ENCODE data around the gene MYO1D. TPM values are rescaled to one million over a fixed set of nuclear protein-coding genes. Genes with fewer than 3 reads are reported as not detected.
A peak's percentile ranks its signal among the peaks of the same experiment; 100 is the strongest.

MYO1D gene
- total and polyA plus RNA-seq, 2 donors (not counting 3 experiments of a cell fraction or from before 2014, with no cell fraction given) = 37.8 to 85.5 TPM

GRCh38 chr17:32852811-32853210 lies 24.1 kb downstream of the MYO1D start:
- Histone ChIP-seq H2AFZ (ENCODE audit: low read depth, low read length) (no peak overlapping the region), H4K20me1 (replicated peaks; ENCODE audit: control insufficient read depth, extremely low read depth, insufficient read depth, low read length) (peaks cover 3% of the 10 kb centered on the region), H3K27ac (ENCODE audit: insufficient read depth, low read depth, low read length) (no peak overlapping the region), H3K9ac (replicated peaks; ENCODE audit: extremely low read depth, insufficient read depth, low read length) (no peak overlapping the region), H3K36me3 (ENCODE audit: control insufficient read depth in 2 of 2, extremely low read depth in 1 of 2, insufficient read depth in 2 of 2, low read length in 2 of 2) (no peaks in the 10 kb centered on the region), H3K9me1 (replicated peaks; ENCODE audit: control insufficient read depth, extremely low read depth, insufficient read depth, low read length) (no peaks in the 10 kb centered on the region), H3K79me2 (ENCODE audit: control insufficient read depth, insufficient read depth, low read length) (peaks cover 31% of the 10 kb centered on the region), H3K27me3 (ENCODE audit: control insufficient read depth in 2 of 2, insufficient read depth in 2 of 2, low read length in 2 of 2) (no peaks in the 10 kb centered on the region), H3K4me3 (replicated peaks in 1 of 3; ENCODE audit: insufficient read depth in 1 of 3, low read depth in 1 of 3, low read length in 3 of 3) (no peak overlapping the region), H3K4me1 (ENCODE audit: control insufficient read depth, extremely low read depth, insufficient read depth, low read length) (peaks cover 26% of the 10 kb centered on the region), H3K9me3 (replicated peaks; ENCODE audit: control insufficient read depth, insufficient read depth, low read length) (no peaks in the 10 kb centered on the region), H3K4me2 (ENCODE audit: insufficient read depth, low read length) (peak overlapping the region; percentile 9)
- FAIRE-seq = no peak
- BruUV-seq (replicated peaks) = no TSS peak
- POLR2A ChIA-PET = no interaction called here
- TF ChIP-seq FOS (IDR thresholded peaks at IDR 0.05; ENCODE audit: borderline replicate concordance, insufficient read depth, low read length) (peak; percentile 47), CTCF (IDR thresholded peaks at IDR 0.05; ENCODE audit: extremely low read depth in 1 of 2, insufficient read depth in 1 of 2, low read depth in 1 of 2, low read length in 2 of 2) (no peak), MYC (IDR thresholded peaks at IDR 0.05; ENCODE audit: low read depth, low read length) (no peak), EZH2 (IDR thresholded peaks at IDR 0.05; ENCODE audit: borderline replicate concordance, low read depth, low read length, severe bottlenecking) (no peak), MAX (IDR thresholded peaks at IDR 0.05; ENCODE audit: insufficient read depth, insufficient read length) (no peak), POLR2A (IDR thresholded peaks at IDR 0.05; ENCODE audit: low read depth, low read length) (no peak)
- intact Hi-C loops (cut with micrococcal nuclease) (no loop called here), dilution Hi-C loops (cut with MboI; ENCODE audit: extremely low pct_ligation_motif_present, low sequenced_read_pairs) (no loop called here)
- no peak for DNase-seq (ENCODE audit: low read depth, low spot score)
- CTCF ChIA-PET = no interaction called here

- DNase-seq (ENCODE audit: low read depth, low spot score) (no peak), FAIRE-seq (no peak)
- no peaks in the 10 kb centered on the region for H3K9me3 ChIP-seq (replicated peaks; ENCODE audit: control insufficient read depth, insufficient read depth, low read length)
- POLR2A ChIA-PET = no interaction called here
- dilution Hi-C loops (cut with MboI; ENCODE audit: extremely low pct_ligation_motif_present, low sequenced_read_pairs) (no loop called here), intact Hi-C loops (cut with micrococcal nuclease) (no loop called here)
- peaks cover 32% of the 10 kb centered on the region for H3K79me2 ChIP-seq (ENCODE audit: control insufficient read depth, insufficient read depth, low read length)
- H4K20me1 ChIP-seq (replicated peaks; ENCODE audit: control insufficient read depth, extremely low read depth, insufficient read depth, low read length) = peaks cover 3% of the 10 kb centered on the region
- no peak overlapping the region for H3K9ac ChIP-seq (replicated peaks; ENCODE audit: extremely low read depth, insufficient read depth, low read length)
- H3K27ac ChIP-seq (ENCODE audit: insufficient read depth, low read depth, low read length) = no peak overlapping the region
- CTCF ChIA-PET = interaction anchor here (0.6 to 2.1 kb wide), 2 partner anchors 13 to 27 kb away, joined by 3 to 5 read pairs; partner anchors contain the start of gene MYO1D
- BruUV-seq (replicated peaks) = no TSS peak
- no peak overlapping the region for H2AFZ ChIP-seq (ENCODE audit: low read depth, low read length)
- H3K27me3 ChIP-seq (ENCODE audit: control insufficient read depth in 2 of 2, insufficient read depth in 2 of 2, low read length in 2 of 2) = no peaks in the 10 kb centered on the region
- H3K9me1 ChIP-seq (replicated peaks; ENCODE audit: control insufficient read depth, extremely low read depth, insufficient read depth, low read length) = no peaks in the 10 kb centered on the region
- TF ChIP-seq POLR2A (IDR thresholded peaks at IDR 0.05; ENCODE audit: low read depth, low read length) (no peak), CTCF (IDR thresholded peaks at IDR 0.05; ENCODE audit: extremely low read depth in 1 of 2, insufficient read depth in 1 of 2, low read depth in 1 of 2, low read length in 2 of 2) (no peak), JUN (IDR thresholded peaks at IDR 0.05; ENCODE audit: borderline replicate concordance, insufficient read depth, insufficient read length, low read depth) (no peak)
- no peaks in the 10 kb centered on the region for H3K36me3 ChIP-seq (ENCODE audit: control insufficient read depth in 2 of 2, extremely low read depth in 1 of 2, insufficient read depth in 2 of 2, low read length in 2 of 2)
- H3K4me3 ChIP-seq (replicated peaks in 1 of 3; ENCODE audit: insufficient read depth in 1 of 3, low read depth in 1 of 3, low read length in 3 of 3) = no peak overlapping the region
- peaks cover 21% of the 10 kb centered on the region for H3K4me1 ChIP-seq (ENCODE audit: control insufficient read depth, extremely low read depth, insufficient read depth, low read length)
- H3K4me2 ChIP-seq (ENCODE audit: insufficient read depth, low read length) = no peak overlapping the region
Measured at GRCh38 chr17:32849879-32850278, 27.0 kb downstream of the MYO1D start.
